SU-DHL-6 (cell line): ENCODE results near the gene OXLD1.

Source experiments
- H2AFZ ChIP-seq: fragments of 200-600 bp; sonication (generic); 2 replicates; pipeline ENCODE4 v1.6.1; 2014; ENCODE audit warnings: low read depth, mild to moderate bottlenecking, moderate library complexity, mixed read lengths, antibody characterized with exemption, low read length; ENCODE audit not compliant: severe bottlenecking
- H3F3A ChIP-seq: fragments of 200-600 bp; shearing (Covaris generic); 2 replicates; pipeline ENCODE4 v1.6.0; 2016; ENCODE audit warnings: antibody characterized with exemption, mild to moderate bottlenecking; ENCODE audit not compliant: insufficient read depth
- H3K27ac ChIP-seq: fragments of 200-600 bp; sonication (generic); 2 replicates; pipeline ENCODE4 v1.5.1; 2016; ENCODE audit warnings: low read depth, mild to moderate bottlenecking, low read length, moderate library complexity, mixed read lengths
- H3K27me3 ChIP-seq: fragments of 200-600 bp; sonication (generic), shearing (Covaris generic); 2 replicates; pipeline ENCODE4 v1.6.0; 2014; ENCODE audit warnings: mild to moderate bottlenecking, low read length
- H3K36me3 ChIP-seq: fragments of 200-600 bp; sonication (generic); 2 replicates; pipeline ENCODE4 v1.6.1; 2014; ENCODE audit warnings: mild to moderate bottlenecking, low read length, mixed read lengths
- H3K4me2 ChIP-seq: fragments of 300-600, 200-600 bp; shearing (Covaris generic), sonication (generic); 2 replicates; pipeline ENCODE4 v1.6.0; 2014; ENCODE audit warnings: low read length, low read depth, mild to moderate bottlenecking; ENCODE audit not compliant: poor library complexity, severe bottlenecking
- H3K4me3 ChIP-seq: fragments of 200-600 bp; sonication (generic); 2 replicates; pipeline ENCODE4 v1.5.1; 2014; ENCODE audit warnings: antibody characterized with exemption, low read length, mild to moderate bottlenecking, mixed read lengths; ENCODE audit not compliant: insufficient read depth, poor library complexity, severe bottlenecking
- H3K79me2 ChIP-seq: fragments of 200-600 bp; sonication (generic); 2 replicates; pipeline ENCODE4 v1.6.1; 2014; ENCODE audit warnings: mild to moderate bottlenecking, low read length, moderate library complexity; ENCODE audit not compliant: insufficient read depth
- H3K9ac ChIP-seq: fragments of 200-600 bp; sonication (generic); 2 replicates; pipeline ENCODE4 v1.7.0; 2014; ENCODE audit warnings: mild to moderate bottlenecking, low read length
- H3K9me2 ChIP-seq: fragments of 200-600 bp; sonication (generic); replicated peaks from 2 replicates; pipeline ENCODE4 v1.6.1; 2014; ENCODE audit warnings: low read length; ENCODE audit not compliant: insufficient read depth
- H3K9me3 ChIP-seq: fragments of 200-600 bp; sonication (generic); 2 replicates; pipeline ENCODE4 v1.6.1; 2014; ENCODE audit warnings: low read length, mixed read lengths; ENCODE audit not compliant: insufficient read depth
- H4K20me1 ChIP-seq: fragments of 200-600 bp; sonication (generic); 2 replicates; pipeline ENCODE4 v1.6.1; 2014; ENCODE audit warnings: low read depth, mild to moderate bottlenecking, antibody characterized with exemption, low read length, moderate library complexity, mixed read lengths
- CTCF ChIP-seq: fragments of 200-600 bp; sonication (generic); IDR thresholded peaks from one replicate; pipeline ENCODE4 v1.5.1; 2017; ENCODE audit warnings: antibody characterized with exemption, mild to moderate bottlenecking, low read length, moderate library complexity; ENCODE audit not compliant: insufficient read depth, poor library complexity, severe bottlenecking
- EZH2phosphoT487 ChIP-seq: fragments of 200-600 bp; sonication (generic), shearing (Covaris generic); conservative IDR thresholded peaks from 2 replicates; pipeline ENCODE4 v1.6.1; 2018; ENCODE audit warnings: mild to moderate bottlenecking, antibody characterized with exemption, low read length, moderate library complexity, mixed read lengths

The OXLD1 gene

GRCh38 chr17:81666092-81666341 is 388 bp downstream of the OXLD1 start:
- H4K20me1 ChIP-seq = no peaks in the 10 kb centered on the region
- no peaks in the 10 kb centered on the region for H3K27me3 ChIP-seq
- no peaks in the 10 kb centered on the region for H3K9me3 ChIP-seq
- no peak for TF ChIP-seq EZH2phosphoT487
- TF ChIP-seq CTCF = no peak
- H3K4me2 ChIP-seq = peak overlapping the region; percentile 86
- H3K79me2 ChIP-seq = peaks cover 27% of the 10 kb centered on the region
- no peaks in the 10 kb centered on the region for H3K9me2 ChIP-seq
- H3K4me3 ChIP-seq = peak overlapping the region; percentile 76
- H3K36me3 ChIP-seq = peaks cover 6% of the 10 kb centered on the region; the same call in 1 of the 2 replicates
- H3K9ac ChIP-seq = peak overlapping the region; percentile 94
- no peak overlapping the region for H2AFZ ChIP-seq
- H3F3A ChIP-seq = 0 out of 2 replicates have a peak, but pooled peaks cover 8% of the 10 kb centered on the region
- peak overlapping the region; percentile 63 for H3K27ac ChIP-seq

GRCh38 chr17:81665205-81666091 is 957 bp downstream of the OXLD1 start:
- H3K4me2 ChIP-seq = peak overlapping the region; percentile 86
- H3K4me3 ChIP-seq = peak overlapping the region; percentile 76
- H3K9ac ChIP-seq = peak overlapping the region; percentile 94
- no peaks in the 10 kb centered on the region for H3K27me3 ChIP-seq
- peaks cover 27% of the 10 kb centered on the region for H3K79me2 ChIP-seq
- H2AFZ ChIP-seq = no peak overlapping the region
- H4K20me1 ChIP-seq = no peaks in the 10 kb centered on the region
- no peaks in the 10 kb centered on the region for H3K9me2 ChIP-seq
- H3F3A ChIP-seq = 0 out of 2 replicates have a peak, but pooled peaks cover 8% of the 10 kb centered on the region
- H3K27ac ChIP-seq = peak overlapping the region; percentile 63
- no peak for TF ChIP-seq CTCF
- no peak for TF ChIP-seq EZH2phosphoT487
- no peaks in the 10 kb centered on the region for H3K9me3 ChIP-seq
- H3K36me3 ChIP-seq = peaks cover 6% of the 10 kb centered on the region; the same call in 1 of the 2 replicates

- Histone ChIP-seq H2AFZ (no peak overlapping the region), H3K36me3 (no peaks in the 10 kb centered on the region; the same call in 1 of the 2 replicates), H3K79me2 (peaks cover 27% of the 10 kb centered on the region), H3K9me3 (no peaks in the 10 kb centered on the region), H3K9ac (no peak overlapping the region), H4K20me1 (no peaks in the 10 kb centered on the region), H3F3A (0 out of 2 replicates have a peak, but pooled peaks cover 8% of the 10 kb centered on the region), H3K4me3 (no peak overlapping the region), H3K9me2 (no peaks in the 10 kb centered on the region), H3K27me3 (no peaks in the 10 kb centered on the region), H3K4me2 (no peak overlapping the region), H3K27ac (no peak overlapping the region)
- TF ChIP-seq EZH2phosphoT487 = no peak
- TF ChIP-seq CTCF = no peak
Measured at GRCh38 chr17:81664051-81664470, 2.3 kb downstream of the OXLD1 start.
